Measurements from ENCODE around the gene ATL3. TPM values are rescaled to one million over a fixed set of nuclear protein-coding genes. Genes with fewer than 3 reads are reported as not detected.
"Not testable (repeated sequence)": the region's sequence is repeated elsewhere in the genome, so short reads cannot be mapped to it uniquely, and the experiment has no call there.

The ATL3 gene
- total RNA-seq, 1 experiment from 2014 or later = 119 TPM

GRCh38 chr11:63590024-63590788 lies 81.0 kb downstream of the ATL3 start:
- no peak for DNase-seq (ENCODE audit: low read depth)

GRCh38 chr11:63589000-63589399 lies 82.2 kb downstream of the ATL3 start:
- DNase-seq (ENCODE audit: low read depth) = no peak

- DNase-seq (ENCODE audit: low read depth) = no peak
Measured at GRCh38 chr11:63586451-63587166, 84.6 kb downstream of the ATL3 start.

- DNase-seq (ENCODE audit: low read depth) = no peak
Measured at GRCh38 chr11:63583357-63583677, 87.9 kb downstream of the ATL3 start.

GRCh38 chr11:63581224-63581623 lies 90.0 kb downstream of the ATL3 start:
- DNase-seq (ENCODE audit: low read depth) = not testable (repeated sequence)

- DNase-seq (ENCODE audit: low read depth) = not testable (repeated sequence)
Measured at GRCh38 chr11:63578882-63579281, 92.3 kb downstream of the ATL3 start.

GRCh38 chr11:63574856-63575602 lies 96.1 kb downstream of the ATL3 start:
- no peak for DNase-seq (ENCODE audit: low read depth)

Other genes starting within 250 kb of the ATL3 start
- gene PLAAT5, start 180.2 kb downstream of the ATL3 start, total RNA-seq (2014; rRNA removed) = not detected in 2 replicates
- 0.51 TPM in 1 of 2 replicates, not detected in the other for gene LGALS12, start 165.3 kb downstream of the ATL3 start, total RNA-seq (2014; rRNA removed)
- gene PLAAT4, start 134.6 kb downstream of the ATL3 start, total RNA-seq (2014; rRNA removed) = 3.5 and 7.0 TPM in 2 replicates
- not detected in 2 replicates for gene PLAAT2, start 108.0 kb downstream of the ATL3 start, total RNA-seq (2014; rRNA removed)
- gene PLAAT3, start 56.9 kb downstream of the ATL3 start, total RNA-seq (2014; rRNA removed) = 8.5 and 19.1 TPM in 2 replicates
- gene RTN3, start 10.1 kb upstream of the ATL3 start, total RNA-seq (2014; rRNA removed) = 50.7 and 64.1 TPM in 2 replicates
- 23.3 and 24.8 TPM in 2 replicates for gene ZFTA, start 97.4 kb upstream of the ATL3 start, total RNA-seq (2014; rRNA removed)
- 31.7 and 33.8 TPM in 2 replicates for gene SPINDOC, start 142.1 kb upstream of the ATL3 start, total RNA-seq (2014; rRNA removed)
- gene MARK2, start 167.7 kb upstream of the ATL3 start, total RNA-seq (2014; rRNA removed) = 14.6 and 16.4 TPM in 2 replicates
- gene RCOR2, start 245.8 kb upstream of the ATL3 start, total RNA-seq (2014; rRNA removed) = 0.23 and 0.58 TPM in 2 replicates

Measured in LHCN-M2 (cell line).